IMR-90 (cell line): Measurements from ENCODE around the gene KLHL29. TPM values are rescaled to one million over a fixed set of nuclear protein-coding genes. Genes with fewer than 3 reads are reported as not detected.

Experiments
- ATAC-seq: fragments of 200-7000 bp; cut with Tn5 transposase; 2 replicates; pipeline ENCODE4 v1.9.1; 2020; ENCODE audit warnings: low read depth, mild to moderate bottlenecking, moderate library complexity
- BruUV-seq: library from RNA; stranded (reverse); fragments of 400-500 nt; replicated peaks from 2 replicates; lab custom pipeline; 2021; lab: Mats Ljungman, UMichigan
- CTCF ChIA-PET: fragments of 300-600 bp; formaldehyde crosslinking; extraction: SDS; loops from one replicate; lab custom pipeline; 2021; ENCODE audit warnings: antibody characterized with exemption; lab: Yijun Ruan, JAX
- POLR2A ChIA-PET: fragments of 300-600 bp; sonication (Branson Sonifier 250); formaldehyde crosslinking; loops from one replicate; lab custom pipeline; 2022; ENCODE audit warnings: antibody characterized with exemption; ENCODE audit not compliant: unreplicated experiment; lab: Charles Lee
- DNase-seq: peaks from one replicate; pipeline ENCODE4 v3.0.0; 2013
- H2AFZ ChIP-seq: replicated peaks from 2 replicates; pipeline ENCODE3; 2013; ENCODE audit warnings: low read length, mild to moderate bottlenecking; ENCODE audit not compliant: poor library complexity
- H2AK5ac ChIP-seq: 2 replicates; pipeline ENCODE4 v1.6.1; 2013; ENCODE audit warnings: low read depth, low read length, inconsistent platforms
- H2AK9ac ChIP-seq: replicated peaks from 2 replicates; pipeline ENCODE3; 2013; ENCODE audit warnings: mild to moderate bottlenecking, low read depth, low read length, moderate library complexity; ENCODE audit not compliant: poor library complexity
- H2BK120ac ChIP-seq: 2 replicates; pipeline ENCODE4 v1.6.1; 2013; ENCODE audit warnings: low read depth, low read length, inconsistent platforms
- H2BK15ac ChIP-seq: 3 replicates; pipeline ENCODE4 v1.6.1; 2013; ENCODE audit warnings: low read depth, low read length, inconsistent platforms
- H2BK20ac ChIP-seq: 2 replicates; pipeline ENCODE4 v1.6.1; 2013; ENCODE audit warnings: low read depth, mild to moderate bottlenecking, inconsistent platforms, low read length, moderate library complexity
- H2BK5ac ChIP-seq: 2 replicates; pipeline ENCODE4 v1.6.1; 2013; ENCODE audit warnings: mild to moderate bottlenecking, low read depth, low read length, inconsistent platforms; ENCODE audit not compliant: poor library complexity, severe bottlenecking
- H3K14ac ChIP-seq: replicated peaks from 2 replicates; pipeline ENCODE4 v1.6.1; 2013; ENCODE audit warnings: low read depth, low read length, inconsistent platforms
- H3K18ac ChIP-seq: 2 replicates; pipeline ENCODE4 v1.6.1; 2013; ENCODE audit warnings: low read depth, low read length, control low read depth
- H3K23ac ChIP-seq: 2 replicates; pipeline ENCODE4 v1.6.1; 2013; ENCODE audit warnings: low read depth, low read length, inconsistent platforms
- H3K27ac ChIP-seq: 2 replicates; pipeline ENCODE4 v1.5.1; 2013; ENCODE audit warnings: mild to moderate bottlenecking, control low read depth, low read length; ENCODE audit not compliant: insufficient read depth
- H3K27me3 ChIP-seq: 2 replicates; pipeline ENCODE4 v1.6.1; 2013; ENCODE audit warnings: low read length; ENCODE audit not compliant: control insufficient read depth, insufficient read depth
- H3K36me3 ChIP-seq: 2 replicates; pipeline ENCODE4 v1.6.1; 2013; ENCODE audit warnings: low read length, mixed read lengths; ENCODE audit not compliant: control insufficient read depth, insufficient read depth
- H3K4ac ChIP-seq: 2 replicates; pipeline ENCODE4 v1.6.1; 2013; ENCODE audit warnings: low read depth, low read length, inconsistent platforms
- H3K4me1 ChIP-seq: 2 replicates; pipeline ENCODE4 v1.6.1; 2013; ENCODE audit warnings: low read length, mixed read lengths; ENCODE audit not compliant: control insufficient read depth, insufficient read depth
- H3K4me2 ChIP-seq: 2 replicates; pipeline ENCODE4 v1.6.1; 2013; ENCODE audit warnings: low read depth, mild to moderate bottlenecking, control low read depth, low read length, moderate library complexity
- H3K4me3 ChIP-seq: 2 replicates; pipeline ENCODE4 v1.5.1; 2013; ENCODE audit warnings: low read depth, mild to moderate bottlenecking, control low read depth, low read length, moderate library complexity; ENCODE audit not compliant: insufficient read depth
- H3K56ac ChIP-seq: 2 replicates; pipeline ENCODE4 v1.6.1; 2013; ENCODE audit warnings: low read length, inconsistent platforms; ENCODE audit not compliant: insufficient read depth; ENCODE audit errors: extremely low read depth
- H3K79me1 ChIP-seq, 2 experiments: 2 replicates each; pipeline ENCODE4 v1.6.1; 2013; ENCODE audit warnings: low read length in 2 of 2, inconsistent platforms in 1 of 2, low read depth in 1 of 2
- H3K9ac ChIP-seq: 2 replicates; pipeline ENCODE4 v1.6.1; 2013; ENCODE audit warnings: low read depth, low read length, control low read depth
- H3K9me1 ChIP-seq: 2 replicates; pipeline ENCODE4 v1.6.1; 2013; ENCODE audit warnings: low read length, inconsistent platforms; ENCODE audit not compliant: insufficient read depth
- H3K9me3 ChIP-seq: 2 replicates; pipeline ENCODE4 v1.6.1; 2013; ENCODE audit warnings: low read length; ENCODE audit not compliant: control insufficient read depth, insufficient read depth
- H4K20me1 ChIP-seq: 2 replicates; pipeline ENCODE4 v1.6.1; 2013; ENCODE audit warnings: low read length, inconsistent platforms; ENCODE audit not compliant: insufficient read depth
- H4K5ac ChIP-seq: 2 replicates; pipeline ENCODE4 v1.6.1; 2013; ENCODE audit warnings: mild to moderate bottlenecking, low read depth, low read length, control low read depth
- H4K8ac ChIP-seq, 2 experiments: 2 replicates each; pipeline ENCODE4 v1.6.1; 2013; ENCODE audit warnings: low read depth in 2 of 2, low read length in 2 of 2, control low read depth in 1 of 2, inconsistent platforms in 1 of 2
- H4K91ac ChIP-seq: 2 replicates; pipeline ENCODE4 v1.6.1; 2013; ENCODE audit warnings: low read depth, low read length, inconsistent platforms; ENCODE audit not compliant: insufficient read depth
- BHLHE40 ChIP-seq: fragments of 150-350 bp; IDR thresholded peaks from 2 replicates; pipeline ENCODE4 v1.6.1; 2016; ENCODE audit warnings: mild to moderate bottlenecking, low read depth, low read length
- CEBPB ChIP-seq: IDR thresholded peaks from 2 replicates; pipeline ENCODE4 v1.6.1; 2012; ENCODE audit warnings: low read depth, low read length, improper control_type of control experiment
- CHD1 ChIP-seq: IDR thresholded peaks from 2 replicates; pipeline ENCODE4 v1.6.1; 2012; ENCODE audit warnings: low read depth, low read length, improper control_type of control experiment
- FOS ChIP-seq: fragments of 150-350 bp; IDR thresholded peaks from 2 replicates; pipeline ENCODE4 v1.6.1; 2016; ENCODE audit warnings: low read depth, low read length
- MAFK ChIP-seq: IDR thresholded peaks from 2 replicates; pipeline ENCODE4 v1.6.1; 2012; ENCODE audit warnings: low read depth, low read length, improper control_type of control experiment
- MAZ ChIP-seq: IDR thresholded peaks from 2 replicates; pipeline ENCODE4 v1.6.1; 2012; ENCODE audit warnings: low read depth, mild to moderate bottlenecking, low read length, improper control_type of control experiment, moderate library complexity, borderline replicate concordance
- MXI1 ChIP-seq: IDR thresholded peaks from 2 replicates; pipeline ENCODE4 v1.6.1; 2012; ENCODE audit warnings: low read depth, mild to moderate bottlenecking, low read length, moderate library complexity, borderline replicate concordance
- NFE2L2 ChIP-seq: fragments of 150-350 bp; IDR thresholded peaks from 2 replicates; pipeline ENCODE4 v1.6.1; 2016; ENCODE audit warnings: low read depth, mild to moderate bottlenecking, low read length
- POLR2A ChIP-seq: IDR thresholded peaks from 2 replicates; pipeline ENCODE4 v1.6.1; 2012; ENCODE audit warnings: mild to moderate bottlenecking, low read depth, low read length
- RAD21 ChIP-seq: IDR thresholded peaks from 2 replicates; pipeline ENCODE4 v1.6.1; 2012; ENCODE audit warnings: low read length, improper control_type of control experiment
- RCOR1 ChIP-seq: IDR thresholded peaks from 2 replicates; pipeline ENCODE4 v1.6.1; 2012; ENCODE audit warnings: mild to moderate bottlenecking, low read length, improper control_type of control experiment; ENCODE audit not compliant: insufficient replicate concordance
- RFX5 ChIP-seq: IDR thresholded peaks from 2 replicates; pipeline ENCODE4 v1.8.0; 2012; ENCODE audit warnings: low read depth, mild to moderate bottlenecking, low read length, moderate library complexity
- SMC3 ChIP-seq: fragments of 150-350 bp; IDR thresholded peaks from 2 replicates; pipeline ENCODE4 v1.6.1; 2016; ENCODE audit warnings: low read depth, mild to moderate bottlenecking, antibody characterized with exemption, low read length, moderate library complexity
- USF2 ChIP-seq: fragments of 150-350 bp; IDR thresholded peaks from 2 replicates; pipeline ENCODE4 v1.6.1; 2017; ENCODE audit warnings: mild to moderate bottlenecking, antibody characterized with exemption, low read length, low read depth
- dilution Hi-C: fragments of 300-500 bp; cut with HindIII; formaldehyde crosslinking; loops from one replicate; pipeline ENCODE4 v1.14.3; 2018; ENCODE audit warnings: low sequenced_read_pairs; ENCODE audit not compliant: unreplicated experiment
- in situ Hi-C: fragments of 300-500 bp; cut with MboI; formaldehyde crosslinking; loops from 3 replicates; pipeline ENCODE4 v1.14.3; 2019; ENCODE audit warnings: low sequenced_read_pairs, inconsistent platforms, mixed read lengths
- intact Hi-C: fragments of 100-400 bp; cut with micrococcal nuclease; formaldehyde crosslinking; loops from 2 replicates; pipeline ENCODE4 v1.10.0; 2022
- polyA plus RNA-seq, 3 experiments: library from polyadenylated mRNA; depleted of rRNA; stranded (reverse); fragments of >200 nt; gene quantifications; 2 replicates each; pipeline ENCODE4 v1.2.3, GENCODE V29; 2012; ENCODE audit warnings: low replicate concordance in 1 of 3
- total RNA-seq: library from RNA; depleted of rRNA; stranded (reverse); fragments of >200 nt; gene quantifications from 2 replicates; pipeline ENCODE4 v1.2.3, GENCODE V29; 2012
- TF ChIP-seq, protein P1 (sequence below): conservative IDR thresholded peaks from 2 replicates; pipeline ENCODE4 v1.5.1; 2012; ENCODE audit warnings: mild to moderate bottlenecking, low read depth, low read length, improper control_type of control experiment
- TF ChIP-seq, protein P2 (sequence below): fragments of 150-350 bp; IDR thresholded peaks from 2 replicates; pipeline ENCODE4 v1.6.1; 2016; ENCODE audit warnings: low read depth, mild to moderate bottlenecking, low read length, moderate library complexity, borderline replicate concordance

The KLHL29 gene
- total and polyA plus RNA-seq, 2 of the 4 experiments (the other 2 are of a cell fraction) = 2.0 to 8.0 TPM

DNA sequence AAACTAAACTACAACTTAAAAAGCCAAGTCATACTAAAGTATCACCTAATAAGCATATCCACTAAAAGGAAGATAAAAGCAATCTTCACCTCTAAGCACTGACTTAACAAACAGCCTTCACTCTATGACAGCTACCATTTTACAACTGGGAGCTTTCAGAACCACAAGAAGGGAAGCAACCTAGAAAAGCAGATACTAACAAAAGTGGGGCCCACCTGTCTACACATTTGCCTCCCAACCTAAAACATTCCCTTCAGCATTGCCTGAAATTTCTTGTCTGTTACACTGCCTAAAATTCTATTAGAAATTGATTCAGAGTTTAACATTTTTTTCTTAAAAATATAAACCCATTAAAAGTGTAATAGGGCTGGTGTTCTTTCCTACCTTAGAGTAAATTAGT, 370.0 kb downstream of the KLHL29 start:
- no peak overlapping the region for H3K9ac ChIP-seq
- no peaks in the 10 kb centered on the region for H4K20me1 ChIP-seq
- dilution Hi-C loops = no loop called here
- H3K4me2 ChIP-seq = no peak overlapping the region
- peak overlapping the region; percentile 46; the same call in 1 of the 3 replicates for H2BK15ac ChIP-seq
- H3K27ac ChIP-seq = no peak overlapping the region
- DNase-seq = no peak
- POLR2A ChIA-PET = no interaction called here
- no peak overlapping the region for H3K4me3 ChIP-seq
- H3K14ac ChIP-seq = no peak overlapping the region; the same call in 1 of the 2 replicates
- intact Hi-C loops = loop anchor here (10.0 kb wide), 1 partner anchor 270 kb away; no protein-coding TSS in a partner anchor
- H3K56ac ChIP-seq = no peak overlapping the region
- H3K79me1 ChIP-seq = peaks cover 0 to 5% of the 10 kb centered on the region in 2 experiments; a peak in 2 of 4 replicates
- peaks cover 20% of the 10 kb centered on the region for H3K4me1 ChIP-seq
- ATAC-seq = no peak
- H3K18ac ChIP-seq = peak overlapping the region; percentile 60; the same call in 1 of the 2 replicates
- H3K23ac ChIP-seq = 0 out of 2 replicates have a peak overlapping the region, but pooled peaks have one; percentile 42
- CTCF ChIA-PET = interaction anchor here (0.6 kb wide), 1 partner anchor 58 kb away, joined by 3 read pairs; no protein-coding TSS in a partner anchor
- H3K9me1 ChIP-seq = peaks cover 5% of the 10 kb centered on the region
- no peak overlapping the region for H4K91ac ChIP-seq
- no peak overlapping the region for H2AFZ ChIP-seq
- H2AK5ac ChIP-seq = no peak overlapping the region
- no peak overlapping the region for H2BK120ac ChIP-seq
- no peak overlapping the region for H4K8ac ChIP-seq
- H3K27me3 ChIP-seq = no peaks in the 10 kb centered on the region
- H4K5ac ChIP-seq = no peak overlapping the region
- no peaks in the 10 kb centered on the region for H3K9me3 ChIP-seq
- TF ChIP-seq USF2 (no peak), MXI1 (no peak), FOS (no peak), SMC3 (no peak), BHLHE40 (no peak), NFE2L2 (no peak), RCOR1 (no peak), RFX5 (no peak), RAD21 (no peak), MAFK (no peak), CEBPB (no peak), CHD1 (no peak), MAZ (no peak), POLR2A (no peak)
- TF ChIP-seq, protein P1, sequence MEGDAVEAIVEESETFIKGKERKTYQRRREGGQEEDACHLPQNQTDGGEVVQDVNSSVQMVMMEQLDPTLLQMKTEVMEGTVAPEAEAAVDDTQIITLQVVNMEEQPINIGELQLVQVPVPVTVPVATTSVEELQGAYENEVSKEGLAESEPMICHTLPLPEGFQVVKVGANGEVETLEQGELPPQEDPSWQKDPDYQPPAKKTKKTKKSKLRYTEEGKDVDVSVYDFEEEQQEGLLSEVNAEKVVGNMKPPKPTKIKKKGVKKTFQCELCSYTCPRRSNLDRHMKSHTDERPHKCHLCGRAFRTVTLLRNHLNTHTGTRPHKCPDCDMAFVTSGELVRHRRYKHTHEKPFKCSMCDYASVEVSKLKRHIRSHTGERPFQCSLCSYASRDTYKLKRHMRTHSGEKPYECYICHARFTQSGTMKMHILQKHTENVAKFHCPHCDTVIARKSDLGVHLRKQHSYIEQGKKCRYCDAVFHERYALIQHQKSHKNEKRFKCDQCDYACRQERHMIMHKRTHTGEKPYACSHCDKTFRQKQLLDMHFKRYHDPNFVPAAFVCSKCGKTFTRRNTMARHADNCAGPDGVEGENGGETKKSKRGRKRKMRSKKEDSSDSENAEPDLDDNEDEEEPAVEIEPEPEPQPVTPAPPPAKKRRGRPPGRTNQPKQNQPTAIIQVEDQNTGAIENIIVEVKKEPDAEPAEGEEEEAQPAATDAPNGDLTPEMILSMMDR = no peak
- TF ChIP-seq, protein P2, sequence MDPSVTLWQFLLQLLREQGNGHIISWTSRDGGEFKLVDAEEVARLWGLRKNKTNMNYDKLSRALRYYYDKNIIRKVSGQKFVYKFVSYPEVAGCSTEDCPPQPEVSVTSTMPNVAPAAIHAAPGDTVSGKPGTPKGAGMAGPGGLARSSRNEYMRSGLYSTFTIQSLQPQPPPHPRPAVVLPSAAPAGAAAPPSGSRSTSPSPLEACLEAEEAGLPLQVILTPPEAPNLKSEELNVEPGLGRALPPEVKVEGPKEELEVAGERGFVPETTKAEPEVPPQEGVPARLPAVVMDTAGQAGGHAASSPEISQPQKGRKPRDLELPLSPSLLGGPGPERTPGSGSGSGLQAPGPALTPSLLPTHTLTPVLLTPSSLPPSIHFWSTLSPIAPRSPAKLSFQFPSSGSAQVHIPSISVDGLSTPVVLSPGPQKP = no peak
- in situ Hi-C loops = loop anchor here (25.0 kb wide), 1 partner anchor 368 kb away; the partner anchor contains the start of gene KLHL29
- H3K36me3 ChIP-seq = peaks cover 6% of the 10 kb centered on the region
- H3K4ac ChIP-seq = peak overlapping the region; percentile 65; the same call in 1 of the 2 replicates
- peak overlapping the region; percentile 52; the same call in 1 of the 2 replicates for H2BK20ac ChIP-seq
- no TSS peak for BruUV-seq
- H2AK9ac ChIP-seq = no peak overlapping the region
- H2BK5ac ChIP-seq = no peak overlapping the region
